Kidney epithelial cell (primary cell): ENCODE results near the gene EMILIN3. TPM values are rescaled to one million over a fixed set of nuclear protein-coding genes. Genes with fewer than 3 reads are reported as not detected.
A peak's percentile ranks its signal among the peaks of the same experiment; 100 is the strongest.

Experiments used
- DNase-seq: peaks from one replicate; pipeline ENCODE4 v3.0.0-alpha.2; 2010; ENCODE audit warnings: low read depth
- H3K27me3 ChIP-seq: 2 replicates; pipeline ENCODE4 v1.6.0; 2011; ENCODE audit warnings: low read length; ENCODE audit not compliant: control insufficient read depth, insufficient read depth
- H3K36me3 ChIP-seq: 2 replicates; pipeline ENCODE4 v1.5.1; 2011; ENCODE audit warnings: low read length; ENCODE audit not compliant: control insufficient read depth, insufficient read depth
- H3K4me3 ChIP-seq: 2 replicates; pipeline ENCODE4 v1.5.1; 2011; ENCODE audit warnings: low read depth, mild to moderate bottlenecking, control low read depth, low read length
- CTCF ChIP-seq: IDR thresholded peaks from 2 replicates; pipeline ENCODE4 v1.5.1; 2011; ENCODE audit warnings: mild to moderate bottlenecking, moderate library complexity, low read length, control low read depth, inconsistent platforms; ENCODE audit not compliant: insufficient read depth, poor library complexity, severe bottlenecking
- total RNA-seq: library from RNA; depleted of rRNA; stranded (reverse); fragments of >200 nt; gene quantifications from 2 replicates; pipeline ENCODE4 v1.2.3, GENCODE V29; 2015

Gene EMILIN3
- total RNA-seq, 1 donor from 2014 or later, result 0.42 TPM

- Histone ChIP-seq H3K27me3 (no peaks in the 10 kb centered on the region), H3K4me3 (no peak overlapping the region), H3K36me3 (no peaks in the 10 kb centered on the region)
- DNase-seq, result no peak
- TF ChIP-seq CTCF, result no peak
These were observed 46.2 kb downstream of the EMILIN3 start for GRCh38 chr20:41320441-41320840.

- H3K36me3 ChIP-seq, result no peaks in the 10 kb centered on the region
- no peak for TF ChIP-seq CTCF
- H3K27me3 ChIP-seq, result no peaks in the 10 kb centered on the region
- no peak for DNase-seq
- H3K4me3 ChIP-seq, result peak overlapping the region; percentile 87
These were observed 48.4 kb downstream of the EMILIN3 start for GRCh38 chr20:41318271-41318649.

GRCh38 chr20:41317546-41318270 lies 48.9 kb downstream of the EMILIN3 start, which contains the start of gene ZHX3:
Gene ZHX3 (minus strand): TSS chr20:41317731. CDS start chr20:41204916, 112,815 bp downstream.
- H3K4me3 ChIP-seq, result peak within 1 kb of the TSS; percentile 87
- no peaks in the 10 kb centered on the region for H3K36me3 ChIP-seq
- DNase-seq, result peak; percentile 75
- H3K27me3 ChIP-seq, result no peaks in the 10 kb centered on the region
- no peak for TF ChIP-seq CTCF

GRCh38 chr20:41316602-41317545 lies 49.7 kb downstream of the EMILIN3 start:
- peak; percentile 67 for DNase-seq
- Histone ChIP-seq H3K27me3 (no peaks in the 10 kb centered on the region), H3K36me3 (no peaks in the 10 kb centered on the region), H3K4me3 (peak overlapping the region; percentile 87)
- TF ChIP-seq CTCF, result no peak

GRCh38 chr20:41316051-41316450 lies 50.6 kb downstream of the EMILIN3 start:
- TF ChIP-seq CTCF, result no peak
- no peak for DNase-seq
- Histone ChIP-seq H3K27me3 (no peaks in the 10 kb centered on the region), H3K36me3 (no peaks in the 10 kb centered on the region), H3K4me3 (peak overlapping the region; percentile 87)
